BE2C (cell line): ENCODE measurements around the gene LHX3.

ENCODE experiments used
- DNase-seq: peaks from one replicate; pipeline ENCODE4 v3.0.0-alpha.2; 2020
- H3K27me3 ChIP-seq: fragments of 250-450 bp; sonication (Bioruptor Pico); 2 replicates; pipeline ENCODE4 v1.5.1; 2020; ENCODE audit warnings: mild to moderate bottlenecking
- H3K36me3 ChIP-seq: fragments of 250-450 bp; sonication (Bioruptor Pico); 2 replicates; pipeline ENCODE4 v1.5.1; 2020; ENCODE audit warnings: mild to moderate bottlenecking
- H3K4me1 ChIP-seq: fragments of 250-450 bp; sonication (Bioruptor Pico); 2 replicates; pipeline ENCODE4 v1.5.1; 2020
- H3K4me3 ChIP-seq: 2 replicates; pipeline ENCODE4 v1.5.1; 2011; ENCODE audit warnings: low read depth, low read length
- H3K9me3 ChIP-seq: fragments of 250-450 bp; sonication (Bioruptor Pico); 2 replicates; pipeline ENCODE4 v1.5.1; 2020
- CTCF ChIP-seq: IDR thresholded peaks from 2 replicates; pipeline ENCODE4 v1.5.1; 2012; ENCODE audit warnings: mild to moderate bottlenecking, low read depth, low read length

The LHX3 gene

GRCh38 chr9:136185596-136186366, 19.1 kb downstream of the LHX3 start:
- Histone ChIP-seq H3K4me3 (no peak overlapping the region), H3K9me3 (no peaks in the 10 kb centered on the region), H3K36me3 (no peaks in the 10 kb centered on the region), H3K4me1 (no peaks in the 10 kb centered on the region), H3K27me3 (peaks cover 3% of the 10 kb centered on the region)
- peak; percentile 12 for DNase-seq
- no peak for TF ChIP-seq CTCF

GRCh38 chr9:136185066-136185465, 19.9 kb downstream of the LHX3 start:
- H3K9me3 ChIP-seq: no peaks in the 10 kb centered on the region

GRCh38 chr9:136182850-136183422, 22.0 kb downstream of the LHX3 start:
- Histone ChIP-seq H3K27me3 (peaks cover 15% of the 10 kb centered on the region), H3K36me3 (no peaks in the 10 kb centered on the region), H3K9me3 (no peaks in the 10 kb centered on the region), H3K4me3 (no peak overlapping the region), H3K4me1 (peaks cover 3% of the 10 kb centered on the region; the same call in 1 of the 2 replicates)
- DNase-seq: peak; percentile 6
- no peak for TF ChIP-seq CTCF

More at GRCh38 chr9:136185066-136185465, 19.9 kb downstream of the LHX3 start:
- TF ChIP-seq CTCF: no peak
- Histone ChIP-seq H3K4me3 (no peak overlapping the region), H3K36me3 (no peaks in the 10 kb centered on the region), H3K4me1 (no peaks in the 10 kb centered on the region), H3K27me3 (no peaks in the 10 kb centered on the region; the same call in 1 of the 2 replicates)
- DNase-seq: peak; percentile 8

- peaks cover 5% of the 10 kb centered on the region for H3K4me1 ChIP-seq
- no peak overlapping the region for H3K4me3 ChIP-seq
- no peaks in the 10 kb centered on the region for H3K36me3 ChIP-seq
- H3K27me3 ChIP-seq: peaks cover 15% of the 10 kb centered on the region
- DNase-seq: peak; percentile 3
- H3K9me3 ChIP-seq: no peaks in the 10 kb centered on the region
- no peak for TF ChIP-seq CTCF
Observed at GRCh38 chr9:136182420-136182787, 22.5 kb downstream of the LHX3 start.

- peak; percentile 3 for DNase-seq
- Histone ChIP-seq H3K36me3 (no peaks in the 10 kb centered on the region), H3K4me1 (peaks cover 10% of the 10 kb centered on the region), H3K4me3 (no peak overlapping the region), H3K27me3 (peaks cover 17% of the 10 kb centered on the region), H3K9me3 (no peaks in the 10 kb centered on the region)
- TF ChIP-seq CTCF: no peak
Observed at GRCh38 chr9:136181784-136182419, 23.0 kb downstream of the LHX3 start.

GRCh38 chr9:136180586-136180985, 24.3 kb downstream of the LHX3 start:
- H3K27me3 ChIP-seq: peaks cover 21% of the 10 kb centered on the region
- no peak overlapping the region for H3K4me3 ChIP-seq
- DNase-seq: peak; percentile 5
- peaks cover 12% of the 10 kb centered on the region for H3K4me1 ChIP-seq
- no peaks in the 10 kb centered on the region for H3K9me3 ChIP-seq
- TF ChIP-seq CTCF: no peak
- no peaks in the 10 kb centered on the region for H3K36me3 ChIP-seq
